ENCODE data around the gene DYNLT4.
A peak's percentile ranks its signal among the peaks of the same experiment; 100 is the strongest.
"Not testable (repeated sequence)": the region's sequence is repeated elsewhere in the genome, so short reads cannot be mapped to it uniquely, and the experiment has no call there.

The DYNLT4 gene

GRCh38 chr1:44810101-44810761, 3.1 kb upstream of the DYNLT4 start:
- DNase-seq (ENCODE audit: low read depth in 1 of 2, low spot score in 1 of 2), result no peak

DNA sequence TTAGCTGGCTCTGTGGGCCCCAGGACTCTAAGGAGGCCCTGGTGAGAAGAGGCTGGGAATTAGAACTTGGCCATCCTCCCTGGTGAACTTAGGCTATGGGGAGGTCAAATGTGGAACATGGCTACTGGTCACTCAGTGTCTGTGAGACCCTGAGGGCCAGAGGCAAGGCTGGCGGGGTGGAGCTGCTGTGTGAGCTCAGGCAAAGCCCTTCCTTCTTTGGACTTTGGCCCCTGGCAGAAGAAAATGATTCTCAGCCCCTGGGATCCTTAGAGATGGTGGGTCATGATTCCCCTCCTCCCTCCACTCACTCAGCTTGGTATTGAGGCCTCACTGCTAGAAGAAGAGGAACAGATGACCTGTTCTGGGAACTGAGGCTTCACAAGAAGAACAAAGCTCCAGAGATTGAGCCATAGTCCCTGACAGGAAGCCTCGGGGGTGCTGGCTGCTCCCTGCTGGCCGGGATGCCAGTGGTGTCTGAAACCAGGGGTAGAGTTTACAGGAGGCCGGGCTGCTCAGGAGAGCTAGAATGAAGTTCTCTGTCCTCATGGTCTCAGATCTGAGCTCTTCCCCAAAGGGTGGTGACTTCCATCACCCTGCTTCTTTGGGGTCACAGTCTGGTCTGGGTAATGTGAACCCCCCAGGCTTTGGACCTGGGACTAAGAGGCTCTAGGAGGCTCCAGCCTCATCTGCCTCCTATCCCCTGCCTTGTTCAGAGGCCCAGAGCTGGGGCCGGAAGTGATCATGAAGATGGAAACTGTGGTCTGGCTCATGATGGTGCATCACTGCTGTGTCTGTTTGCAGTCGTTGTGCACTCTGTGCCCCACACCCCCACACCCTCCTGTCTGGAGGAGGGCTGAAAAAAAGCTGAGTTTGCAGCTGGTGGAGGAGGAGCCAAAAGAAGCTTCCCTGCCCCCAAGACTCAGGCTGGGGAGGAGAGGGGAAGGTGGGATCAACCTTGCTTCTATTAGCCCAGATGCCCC, 2.1 kb upstream of the DYNLT4 start:
- DNase-seq (ENCODE audit: low read depth in 1 of 2, low spot score in 1 of 2), result peak; percentile 69 to 87

GRCh38 chr1:44808063-44808937, 1.1 kb upstream of the DYNLT4 start, which contains the start of gene BTBD19:
Gene BTBD19, plus strand, starts transcription at chr1:44808523. Its CDS starts 298 bp downstream, at chr1:44808821.
- DNase-seq (ENCODE audit: low read depth in 1 of 2, low spot score in 1 of 2), result peak; percentile 67 to 81

DNA sequence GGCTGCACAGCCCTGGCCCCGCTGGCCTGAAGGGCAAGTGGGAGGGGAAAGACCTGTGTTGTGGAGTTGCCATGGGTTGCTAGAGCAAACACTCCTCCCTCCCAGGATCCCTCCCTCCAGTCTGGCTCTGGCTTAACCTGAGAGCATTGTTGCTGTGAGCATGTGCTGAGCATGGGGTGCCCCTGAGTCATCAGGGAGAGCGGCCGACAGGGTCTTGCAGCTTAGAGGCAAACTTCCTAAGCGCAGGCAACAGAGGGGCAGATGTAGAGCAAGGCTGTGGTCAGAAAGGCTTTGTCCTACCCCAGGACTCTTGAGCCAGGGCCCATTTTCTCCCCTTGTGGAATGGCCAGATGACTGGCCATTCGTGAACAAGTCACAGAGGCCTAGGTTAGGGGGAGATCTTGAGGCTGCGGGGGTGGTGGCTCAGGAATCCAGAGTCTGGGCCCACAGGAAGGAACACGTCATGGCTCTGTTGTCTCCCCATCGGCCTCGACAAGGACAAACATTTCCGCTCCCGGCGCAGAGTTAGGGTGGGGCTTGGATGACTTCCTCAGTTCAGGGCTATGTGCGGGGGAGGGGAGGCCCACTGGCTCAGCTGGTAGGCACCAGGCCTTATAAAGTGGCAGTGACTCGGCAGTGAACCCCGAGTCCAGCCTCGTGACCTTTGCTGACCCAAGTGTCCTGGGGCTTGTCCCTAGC, 362 bp upstream of the DYNLT4 start:
- DNase-seq (ENCODE audit: low read depth in 1 of 2, low spot score in 1 of 2), result peak; percentile 71 to 86

DNA sequence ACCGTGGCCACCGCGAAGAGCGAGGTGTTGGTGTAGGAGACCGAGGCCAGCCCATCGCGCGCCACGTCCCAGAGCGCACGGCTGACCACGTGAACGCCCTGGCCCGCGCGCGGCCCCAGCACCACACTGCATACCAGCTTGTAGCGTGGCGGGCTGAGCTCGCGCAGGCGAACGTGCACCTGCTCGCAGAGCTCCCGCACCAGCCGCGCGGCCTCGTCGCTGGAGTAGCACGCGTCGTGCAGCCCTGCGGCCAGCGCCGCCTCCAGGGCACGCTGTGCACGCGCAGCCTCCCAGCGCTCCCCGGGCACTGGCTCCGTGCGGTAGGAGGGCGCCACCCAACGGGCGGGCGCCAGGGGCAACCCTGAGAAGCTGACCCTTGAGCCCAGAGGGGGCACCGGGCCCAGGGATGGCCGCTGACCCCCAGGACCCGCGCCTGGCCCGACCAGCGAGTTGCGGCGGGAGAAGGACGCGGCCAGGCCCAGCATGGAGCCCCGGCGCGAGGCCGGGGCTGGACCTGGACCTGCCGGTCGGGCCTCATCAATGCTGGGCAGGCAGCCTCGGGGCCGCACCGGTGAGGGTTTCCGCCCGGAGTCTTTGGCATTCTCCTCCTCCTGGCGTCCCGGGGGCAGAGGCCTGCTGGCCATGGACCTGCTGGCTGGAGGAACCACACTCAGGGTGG, 987 bp downstream of the DYNLT4 start:
- DNase-seq (ENCODE audit: low read depth in 1 of 2, low spot score in 1 of 2), result no peak

DNA sequence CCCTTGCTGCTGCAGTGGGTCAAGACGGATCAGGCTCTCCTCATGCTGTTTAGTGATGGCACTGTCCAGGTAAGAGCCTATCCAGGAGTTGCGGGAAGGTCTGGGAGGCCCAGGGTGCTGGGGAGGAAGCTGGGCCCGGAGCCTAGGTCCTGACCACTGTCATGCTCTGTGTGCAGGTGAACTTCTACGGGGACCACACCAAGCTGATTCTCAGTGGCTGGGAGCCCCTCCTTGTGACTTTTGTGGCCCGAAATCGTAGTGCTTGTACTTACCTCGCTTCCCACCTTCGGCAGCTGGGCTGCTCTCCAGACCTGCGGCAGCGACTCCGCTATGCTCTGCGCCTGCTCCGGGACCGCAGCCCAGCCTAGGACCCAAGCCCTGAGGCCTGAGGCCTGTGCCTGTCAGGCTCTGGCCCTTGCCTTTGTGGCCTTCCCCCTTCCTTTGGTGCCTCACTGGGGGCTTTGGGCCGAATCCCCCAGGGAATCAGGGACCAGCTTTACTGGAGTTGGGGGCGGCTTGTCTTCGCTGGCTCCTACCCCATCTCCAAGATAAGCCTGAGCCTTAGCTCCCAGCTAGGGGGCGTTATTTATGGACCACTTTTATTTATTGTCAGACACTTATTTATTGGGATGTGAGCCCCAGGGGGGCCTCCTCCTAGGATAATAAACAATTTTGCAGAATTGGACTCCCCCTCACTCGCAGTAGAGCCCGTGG, 1.7 kb downstream of the DYNLT4 start:
- DNase-seq (ENCODE audit: low read depth in 1 of 2, low spot score in 1 of 2), result no peak

DNA sequence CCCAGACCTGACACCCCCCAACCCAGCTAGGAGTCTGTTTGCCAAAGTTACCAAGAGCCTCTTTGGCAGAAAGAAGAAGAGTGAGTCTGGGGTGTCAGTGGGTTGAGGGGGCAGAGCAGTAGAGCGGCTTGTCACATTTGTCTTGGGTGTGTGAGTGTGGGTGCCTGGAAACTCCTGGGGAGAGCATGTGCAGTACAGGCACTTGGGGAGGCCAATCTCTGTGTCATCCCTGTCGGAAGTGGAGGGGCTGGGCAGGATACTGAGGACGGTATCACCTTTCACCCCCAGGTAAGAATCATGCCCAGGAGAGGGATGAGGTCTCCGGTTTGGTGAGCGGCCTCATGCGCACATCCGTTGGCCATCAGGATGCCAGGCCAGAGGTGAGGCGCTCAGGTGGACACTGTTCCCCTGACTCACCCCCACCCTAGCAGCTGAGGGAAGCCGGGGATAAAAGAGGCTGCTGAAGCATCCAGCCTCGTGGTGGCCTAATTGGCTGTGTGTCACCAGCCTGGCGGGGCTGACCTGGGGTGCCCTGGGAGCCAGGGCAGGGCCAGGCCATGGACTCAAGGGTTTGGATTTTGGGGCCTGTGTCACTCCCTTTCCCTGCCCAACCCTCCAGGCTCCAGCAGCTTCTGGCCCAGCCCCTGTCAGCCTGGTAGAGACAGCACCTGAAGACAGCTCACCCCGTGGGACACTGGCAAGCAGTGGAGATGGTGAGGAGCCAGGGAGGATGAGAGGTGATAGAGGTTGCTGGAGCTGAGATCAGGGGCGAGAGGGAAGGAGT, 3.6 kb downstream of the DYNLT4 start:
- no peak for DNase-seq (ENCODE audit: low read depth in 1 of 2, low spot score in 1 of 2)

DNA sequence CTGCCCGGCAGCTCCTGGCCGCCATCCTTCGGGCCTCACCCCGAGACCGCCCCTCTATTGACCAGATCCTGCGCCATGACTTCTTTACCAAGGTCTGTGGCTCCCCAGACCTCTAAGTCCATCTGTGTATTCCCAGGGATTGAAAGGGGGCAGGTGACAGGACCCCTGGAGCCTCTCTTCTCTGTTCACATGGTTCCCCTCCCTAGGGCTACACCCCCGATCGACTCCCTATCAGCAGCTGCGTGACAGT, 4.2 kb downstream of the DYNLT4 start:
- no peak for DNase-seq (ENCODE audit: low read depth in 1 of 2, low spot score in 1 of 2)

- DNase-seq (ENCODE audit: low read depth in 1 of 2, low spot score in 1 of 2), result no peak
These were observed 4.7 kb downstream of the DYNLT4 start for GRCh38 chr1:44802306-44803061.

DNA sequence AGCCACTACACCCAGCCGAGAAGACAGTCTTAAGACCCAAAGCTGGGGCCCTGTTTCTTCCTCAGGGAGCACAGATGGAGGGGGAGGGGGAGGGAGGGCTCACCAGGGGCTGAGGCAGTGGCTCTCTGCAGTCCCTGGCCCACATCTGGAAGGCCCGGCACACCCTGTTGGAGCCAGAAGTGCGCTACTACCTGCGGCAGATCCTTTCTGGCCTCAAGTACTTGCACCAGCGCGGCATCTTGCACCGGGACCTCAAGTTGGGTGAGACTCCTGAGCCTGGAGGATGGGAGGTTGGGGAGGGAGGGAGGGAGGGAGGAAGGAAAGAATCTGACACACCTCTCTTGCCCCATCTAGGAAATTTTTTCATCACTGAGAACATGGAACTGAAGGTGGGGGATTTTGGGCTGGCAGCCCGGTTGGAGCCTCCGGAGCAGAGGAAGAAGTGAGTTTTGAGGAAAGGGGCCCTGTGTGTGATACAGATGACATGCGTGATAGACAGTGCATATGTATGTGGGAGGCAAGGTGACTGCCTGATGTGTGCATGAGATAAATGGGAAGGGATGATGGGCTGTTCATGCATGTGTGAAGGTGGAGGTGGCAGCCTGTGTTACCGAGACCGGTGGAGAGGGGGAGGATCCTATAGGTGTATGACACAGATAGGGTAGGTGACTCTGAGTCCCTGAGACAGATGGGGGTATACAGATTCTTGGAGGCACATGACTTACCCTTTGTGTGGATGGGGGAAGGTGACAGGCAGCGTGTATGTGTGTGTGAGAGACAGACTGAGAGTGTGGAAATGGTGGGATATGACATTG, 5.5 kb downstream of the DYNLT4 start:
- no peak for DNase-seq (ENCODE audit: low read depth in 1 of 2, low spot score in 1 of 2)

- DNase-seq (ENCODE audit: low read depth in 1 of 2, low spot score in 1 of 2), result peak; percentile 94 to 98
These were observed 7.2 kb downstream of the DYNLT4 start, which contains the start of gene PLK3 for GRCh38 chr1:44799770-44800584. Gene PLK3, plus strand, starts transcription at chr1:44800377. Its CDS starts 87 bp downstream, at chr1:44800464.

- DNase-seq (ENCODE audit: low read depth in 1 of 2, low spot score in 1 of 2), result no peak
These were observed 8.4 kb downstream of the DYNLT4 start for GRCh38 chr1:44798481-44799365.

DNA sequence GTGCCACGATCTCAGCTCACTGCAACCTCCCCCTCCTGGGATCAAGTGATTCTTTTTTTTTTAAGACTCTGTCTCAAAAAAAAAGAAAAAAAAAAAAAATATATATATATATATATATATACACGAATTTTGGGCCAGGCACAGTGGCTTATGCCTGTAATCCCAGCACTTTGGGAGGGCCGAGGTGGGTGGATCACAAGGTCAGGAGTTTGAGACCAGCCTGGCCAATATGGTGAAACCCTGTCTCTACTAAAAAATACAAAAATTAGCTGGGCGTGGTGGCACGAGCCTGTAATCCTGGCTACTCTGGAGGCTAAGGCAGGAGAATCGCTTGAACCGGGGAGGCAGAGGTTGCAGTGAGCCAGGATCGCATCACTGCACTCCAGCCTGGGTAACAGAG, 9.3 kb downstream of the DYNLT4 start:
- not testable (repeated sequence) for DNase-seq (ENCODE audit: low read depth in 1 of 2, low spot score in 1 of 2)

GRCh38 chr1:44792736-44793502, 14.2 kb downstream of the DYNLT4 start:
- no peak for DNase-seq (ENCODE audit: low read depth in 1 of 2, low spot score in 1 of 2)
